Measurements from ENCODE around the gene CCNYL1. TPM values are rescaled to one million over a fixed set of nuclear protein-coding genes. Genes with fewer than 3 reads are reported as not detected.

CCNYL1 gene
- total RNA-seq (18.8 TPM), polyA plus RNA-seq (7.9 TPM)

DNA sequence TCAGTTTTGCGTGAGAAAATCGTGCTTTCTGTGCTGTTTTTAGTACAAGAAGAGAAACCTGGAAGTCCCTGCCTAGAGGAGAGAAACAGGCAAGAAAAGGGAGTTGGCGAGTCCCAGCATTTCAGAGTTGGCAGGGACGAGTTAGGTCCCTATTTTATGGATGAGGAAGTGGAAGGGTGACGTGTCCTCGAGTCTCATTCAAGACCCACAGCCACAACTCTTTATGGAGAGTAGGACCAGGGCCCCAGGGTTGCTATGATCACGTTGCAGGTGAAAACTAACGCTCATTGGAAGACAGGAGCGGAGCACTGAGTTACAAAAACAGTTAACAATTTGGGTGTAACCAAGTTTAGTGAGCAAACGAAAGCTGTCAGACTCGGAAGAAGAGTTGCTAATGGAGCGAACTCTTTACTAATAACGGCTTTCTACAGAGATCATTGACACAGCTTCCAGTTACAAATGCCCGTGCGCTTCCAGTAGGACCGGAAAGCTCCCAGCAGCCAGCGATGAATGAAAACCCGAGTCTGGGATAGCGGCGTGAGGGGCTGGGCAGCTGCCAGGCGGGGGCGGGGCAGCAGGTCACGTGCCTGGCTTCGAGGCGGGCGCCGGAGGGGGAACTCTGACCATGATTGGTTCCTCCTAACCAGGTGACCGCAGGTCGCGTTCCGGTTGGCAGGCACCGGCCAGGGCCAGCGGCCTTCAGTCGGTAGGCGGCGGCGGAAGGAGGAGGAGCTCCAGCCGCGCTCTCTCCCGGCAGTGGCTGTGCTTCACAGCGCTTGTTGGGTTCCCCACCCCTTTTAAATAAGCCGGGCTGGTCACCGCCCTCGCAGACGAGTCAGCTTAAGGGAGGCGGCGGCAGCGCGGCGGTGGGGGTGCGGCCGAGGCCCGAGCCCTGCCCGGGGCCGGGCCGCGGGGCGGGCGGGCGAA lies at the start of gene CCNYL1:
TSS of gene CCNYL1 (plus strand) at position 827 of the 927 bp plus-strand sequence. CDS start 257 bp downstream, outside the sequence.
- peak; percentile 92 for DNase-seq (ENCODE audit: extremely low spot score)
- under 1% methylated on average over 60 of the region's 60 CpGs for WGBS
- H3K36me3 ChIP-seq (ENCODE audit: insufficient read depth): no peaks in the 10 kb centered on the region
- peak within 1 kb of the TSS; percentile 53 for H3K27ac ChIP-seq (ENCODE audit: low read depth)
- peaks cover 3% of the 10 kb centered on the region for H3K4me1 ChIP-seq (ENCODE audit: insufficient read depth)
- peak within 1 kb of the TSS; percentile 73 for H3K4me3 ChIP-seq (ENCODE audit: low read depth, low read length)

DNA sequence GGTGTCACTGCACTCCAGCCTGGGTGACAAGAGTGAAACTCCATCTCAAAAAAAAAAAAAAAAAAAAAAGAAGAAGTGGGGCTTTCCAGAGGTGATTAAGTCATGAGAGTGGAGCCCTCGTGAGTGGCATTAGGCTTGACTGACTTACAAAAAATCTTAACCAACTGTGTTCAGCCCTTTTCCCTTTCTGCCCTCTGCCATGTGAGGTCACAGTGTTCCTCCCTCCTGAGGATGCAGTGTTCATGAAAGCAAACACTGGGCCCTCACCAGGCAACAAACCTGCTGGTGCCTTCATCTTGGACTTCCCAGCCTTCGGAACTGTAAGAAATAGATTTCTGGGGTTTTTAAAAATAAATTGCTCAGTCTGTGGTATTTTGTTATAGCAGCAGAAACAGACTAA lies 49.2 kb upstream of the CCNYL1 start:
- Histone ChIP-seq H3K4me3 (ENCODE audit: low read depth, low read length) (no peak overlapping the region), H3K36me3 (ENCODE audit: insufficient read depth) (no peaks in the 10 kb centered on the region), H3K4me1 (ENCODE audit: insufficient read depth) (no peaks in the 10 kb centered on the region), H3K27ac (ENCODE audit: low read depth) (no peak overlapping the region)
- DNase-seq (ENCODE audit: extremely low spot score): no peak
- WGBS: 79% methylated on average over 2 of the region's 2 CpGs

DNA sequence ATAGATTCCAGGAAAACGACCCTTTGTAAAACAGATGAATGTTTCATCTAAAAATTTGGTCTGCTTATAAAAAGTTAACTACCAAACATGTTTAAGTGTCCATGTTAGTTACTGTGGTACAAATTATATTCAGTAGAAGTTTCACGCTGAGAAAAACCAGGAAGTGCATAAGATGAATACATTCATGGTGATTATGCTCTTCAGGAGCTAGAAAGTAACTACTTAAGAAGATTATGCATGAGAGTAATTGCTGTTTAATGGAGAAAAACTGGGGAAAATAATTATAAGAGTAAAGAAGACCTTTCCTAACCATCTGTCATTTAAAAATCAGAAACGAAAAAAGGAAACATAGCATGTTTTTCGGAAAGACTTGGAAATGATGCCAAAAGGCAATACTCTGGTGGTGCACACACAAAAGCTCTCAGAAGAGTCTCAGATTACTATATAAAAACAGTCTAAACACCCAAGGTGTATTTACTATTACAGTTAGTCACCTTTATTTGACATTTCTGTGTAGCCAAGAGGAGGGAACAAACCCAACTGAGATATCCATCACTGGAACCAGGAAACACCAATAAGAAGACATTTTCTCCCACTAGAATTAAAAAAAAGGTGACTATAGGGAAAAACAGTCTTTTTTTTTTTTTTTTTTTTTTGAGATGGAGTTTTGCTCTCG lies 47.4 kb upstream of the CCNYL1 start:
- H3K27ac ChIP-seq (ENCODE audit: low read depth): no peak overlapping the region
- WGBS: 61% methylated on average over 5 of the region's 5 CpGs
- no peak overlapping the region for H3K4me3 ChIP-seq (ENCODE audit: low read depth, low read length)
- H3K4me1 ChIP-seq (ENCODE audit: insufficient read depth): no peaks in the 10 kb centered on the region
- no peaks in the 10 kb centered on the region for H3K36me3 ChIP-seq (ENCODE audit: insufficient read depth)
- no peak for DNase-seq (ENCODE audit: extremely low spot score)

DNA sequence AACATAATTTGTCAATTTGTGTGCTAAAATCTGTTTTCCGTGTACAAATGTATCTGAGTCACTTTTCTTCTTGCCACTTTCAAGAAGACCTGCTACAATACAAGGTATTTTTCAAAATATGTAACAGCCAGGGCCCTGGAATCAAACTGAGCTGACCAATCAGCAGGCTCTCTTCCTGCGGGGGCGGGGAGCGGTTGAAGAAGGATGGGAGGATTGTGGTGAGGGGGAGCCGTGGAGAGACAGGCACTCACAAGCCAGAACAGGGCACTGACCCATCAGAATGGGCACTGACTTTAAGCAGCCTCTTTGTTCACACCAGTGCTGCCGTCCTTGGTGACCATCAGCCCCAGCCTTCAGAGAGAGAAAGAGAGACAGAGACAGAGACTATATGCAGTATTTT lies 40.6 kb upstream of the CCNYL1 start:
- DNase-seq (ENCODE audit: extremely low spot score): no peak
- Histone ChIP-seq H3K4me3 (ENCODE audit: low read depth, low read length) (no peak overlapping the region), H3K36me3 (ENCODE audit: insufficient read depth) (no peaks in the 10 kb centered on the region), H3K27ac (ENCODE audit: low read depth) (no peak overlapping the region), H3K4me1 (ENCODE audit: insufficient read depth) (no peaks in the 10 kb centered on the region)
- 64% methylated on average over 6 of the region's 6 CpGs for WGBS

DNA sequence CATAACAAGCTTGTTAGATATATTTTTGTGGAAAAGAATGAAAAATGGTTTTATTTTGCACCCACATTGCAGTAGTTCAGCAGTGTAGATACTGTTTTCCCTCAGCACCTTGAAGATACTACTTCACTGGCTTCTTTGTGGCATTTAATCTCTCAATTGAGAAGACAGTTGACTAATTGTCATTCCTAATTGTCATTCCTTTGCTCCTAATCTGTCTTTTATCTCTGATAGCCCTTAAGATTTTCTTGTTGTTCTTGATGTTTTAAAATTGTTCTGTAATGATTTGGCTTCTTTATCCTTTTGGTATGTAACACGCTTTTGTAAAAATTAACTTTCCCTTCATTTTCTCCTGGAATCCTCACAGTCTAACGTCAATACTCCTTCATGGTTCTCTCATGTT lies 38.0 kb upstream of the CCNYL1 start:
- no peak overlapping the region for H3K4me3 ChIP-seq (ENCODE audit: low read depth, low read length)
- no peak overlapping the region for H3K27ac ChIP-seq (ENCODE audit: low read depth)
- 86% methylated on average over 2 of the region's 2 CpGs for WGBS
- no peaks in the 10 kb centered on the region for H3K36me3 ChIP-seq (ENCODE audit: insufficient read depth)
- no peak for DNase-seq (ENCODE audit: extremely low spot score)
- no peaks in the 10 kb centered on the region for H3K4me1 ChIP-seq (ENCODE audit: insufficient read depth)

DNA sequence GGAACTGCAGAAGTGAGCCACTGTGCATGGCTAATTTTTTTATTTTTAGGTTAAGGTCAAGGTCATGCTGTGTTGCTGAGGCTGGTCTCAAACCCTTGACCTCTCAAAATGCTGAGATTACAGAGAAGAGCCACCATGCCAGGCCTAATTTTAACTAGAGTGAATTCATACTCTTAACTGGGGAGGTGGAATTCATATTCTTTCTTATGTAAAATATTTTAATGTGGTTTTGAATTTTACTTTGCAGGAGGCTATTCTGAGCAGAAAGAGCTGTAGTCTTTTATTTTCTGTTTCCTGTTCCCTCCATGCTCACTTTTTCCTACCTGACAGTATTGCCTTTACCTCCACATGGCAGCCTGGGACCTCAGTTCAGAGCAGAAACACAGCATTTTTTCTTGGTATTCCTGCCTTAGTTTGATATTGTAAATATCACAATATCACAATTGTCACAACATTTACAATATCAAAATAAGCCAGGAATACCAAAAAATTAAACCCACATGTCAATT lies 37.1 kb upstream of the CCNYL1 start:
- H3K4me3 ChIP-seq (ENCODE audit: low read depth, low read length): no peak overlapping the region
- no peak for DNase-seq (ENCODE audit: extremely low spot score)
- H3K36me3 ChIP-seq (ENCODE audit: insufficient read depth): no peaks in the 10 kb centered on the region
- no peaks in the 10 kb centered on the region for H3K4me1 ChIP-seq (ENCODE audit: insufficient read depth)
- no peak overlapping the region for H3K27ac ChIP-seq (ENCODE audit: low read depth)

DNA sequence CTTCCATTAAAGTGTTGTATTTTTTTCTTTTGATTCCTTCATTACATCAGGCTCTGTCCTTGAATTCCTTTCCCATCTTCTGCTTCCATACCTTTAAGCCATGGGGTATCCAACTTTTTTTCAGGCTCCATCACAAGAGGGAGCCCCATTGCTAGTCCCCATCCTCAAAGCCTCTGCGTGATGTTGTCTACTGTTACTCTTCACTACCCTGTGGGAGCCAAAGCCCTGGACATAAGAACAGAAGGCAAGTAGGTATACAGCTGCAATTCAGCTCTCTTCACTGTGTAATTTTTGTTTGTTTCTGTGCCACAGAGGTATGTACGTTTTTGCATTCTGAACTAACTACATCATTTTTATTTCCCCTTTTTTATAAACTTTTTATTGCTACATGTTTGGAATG lies 36.6 kb upstream of the CCNYL1 start:
- Histone ChIP-seq H3K36me3 (ENCODE audit: insufficient read depth) (no peaks in the 10 kb centered on the region), H3K4me3 (ENCODE audit: low read depth, low read length) (no peak overlapping the region), H3K4me1 (ENCODE audit: insufficient read depth) (no peaks in the 10 kb centered on the region), H3K27ac (ENCODE audit: low read depth) (no peak overlapping the region)
- DNase-seq (ENCODE audit: extremely low spot score): no peak
- WGBS: 70% methylated on average over 2 of the region's 2 CpGs

DNA sequence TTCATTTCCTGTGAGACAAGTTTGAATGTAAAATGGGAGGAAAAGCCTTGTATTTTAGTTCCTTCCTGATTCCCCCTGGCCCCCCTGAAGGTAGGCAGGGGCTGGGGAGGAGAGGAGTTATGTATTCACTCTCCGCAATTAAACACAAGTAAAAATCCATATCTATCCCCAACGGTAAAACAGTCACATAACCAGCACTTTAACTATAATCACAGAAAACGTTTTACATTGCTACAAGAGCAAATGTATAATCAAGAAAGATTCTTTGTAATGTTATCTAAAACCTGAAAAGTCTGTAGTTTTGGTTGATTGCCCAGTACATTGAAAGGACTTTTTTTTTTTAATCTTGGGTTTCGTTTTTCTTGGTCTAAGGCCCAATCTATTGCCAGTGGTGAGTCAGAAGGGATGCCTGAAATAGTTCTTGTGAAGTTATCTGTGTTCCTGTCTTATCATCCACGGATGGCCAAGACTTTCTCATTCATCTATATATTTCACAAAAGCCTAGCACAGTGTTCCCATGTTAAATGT lies 34.5 kb upstream of the CCNYL1 start:
- Histone ChIP-seq H3K4me1 (ENCODE audit: insufficient read depth) (no peaks in the 10 kb centered on the region), H3K4me3 (ENCODE audit: low read depth, low read length) (no peak overlapping the region), H3K36me3 (ENCODE audit: insufficient read depth) (no peaks in the 10 kb centered on the region), H3K27ac (ENCODE audit: low read depth) (no peak overlapping the region)
- DNase-seq (ENCODE audit: extremely low spot score): peak; percentile 11
- 15% methylated on average over 5 of the region's 5 CpGs for WGBS

DNA sequence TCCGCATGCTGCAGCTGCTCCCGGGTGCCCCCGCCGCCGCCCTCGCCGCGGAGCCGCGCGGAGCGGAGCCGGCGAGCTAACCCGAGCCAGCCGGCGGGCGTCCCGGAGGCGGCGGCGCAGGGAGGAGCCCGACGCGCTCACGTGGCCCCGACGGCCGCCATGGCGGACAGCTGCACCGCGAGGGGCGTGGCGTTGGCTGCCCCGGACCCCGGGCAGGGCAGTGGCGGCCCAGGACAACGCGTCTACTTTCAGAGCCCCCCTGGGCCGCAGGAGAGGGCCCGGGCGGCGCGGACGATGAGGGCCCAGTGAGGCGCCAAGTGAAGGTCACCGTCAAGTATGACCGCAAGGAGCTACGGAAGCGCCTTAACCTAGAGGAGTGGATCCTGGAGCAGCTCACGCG lies 30.0 kb upstream of the CCNYL1 start:
- no peak for DNase-seq (ENCODE audit: extremely low spot score)
- H3K4me3 ChIP-seq (ENCODE audit: low read depth, low read length): peak overlapping the region; percentile 25
- H3K4me1 ChIP-seq (ENCODE audit: insufficient read depth): no peaks in the 10 kb centered on the region
- no peak overlapping the region for H3K27ac ChIP-seq (ENCODE audit: low read depth)
- no peaks in the 10 kb centered on the region for H3K36me3 ChIP-seq (ENCODE audit: insufficient read depth)
- 22% methylated on average over 52 of the region's 52 CpGs for WGBS

DNA sequence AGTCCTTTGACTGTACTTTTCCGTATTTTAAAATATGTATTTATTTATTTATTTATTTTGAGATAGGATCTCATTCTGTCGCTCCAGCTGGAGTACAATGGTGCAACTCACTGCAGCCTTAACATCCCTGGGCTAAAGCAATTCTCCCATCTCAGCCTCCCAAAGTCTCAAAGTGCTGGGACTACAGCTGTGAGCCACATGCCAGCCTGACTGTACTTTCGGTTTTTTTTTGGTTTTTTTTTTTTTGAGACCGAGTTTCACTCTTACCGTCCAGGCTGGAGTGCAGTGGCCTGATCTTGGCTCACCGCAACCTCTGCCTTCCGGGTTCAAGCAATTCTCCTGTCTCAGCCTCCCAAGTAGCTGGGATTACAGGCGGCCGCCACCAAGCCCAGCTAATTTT lies 28.9 kb upstream of the CCNYL1 start:
- no peak overlapping the region for H3K4me3 ChIP-seq (ENCODE audit: low read depth, low read length)
- no peaks in the 10 kb centered on the region for H3K36me3 ChIP-seq (ENCODE audit: insufficient read depth)
- no peak overlapping the region for H3K27ac ChIP-seq (ENCODE audit: low read depth)
- DNase-seq (ENCODE audit: extremely low spot score): no peak
- H3K4me1 ChIP-seq (ENCODE audit: insufficient read depth): no peaks in the 10 kb centered on the region
- 94% methylated on average over 9 of the region's 9 CpGs for WGBS

DNA sequence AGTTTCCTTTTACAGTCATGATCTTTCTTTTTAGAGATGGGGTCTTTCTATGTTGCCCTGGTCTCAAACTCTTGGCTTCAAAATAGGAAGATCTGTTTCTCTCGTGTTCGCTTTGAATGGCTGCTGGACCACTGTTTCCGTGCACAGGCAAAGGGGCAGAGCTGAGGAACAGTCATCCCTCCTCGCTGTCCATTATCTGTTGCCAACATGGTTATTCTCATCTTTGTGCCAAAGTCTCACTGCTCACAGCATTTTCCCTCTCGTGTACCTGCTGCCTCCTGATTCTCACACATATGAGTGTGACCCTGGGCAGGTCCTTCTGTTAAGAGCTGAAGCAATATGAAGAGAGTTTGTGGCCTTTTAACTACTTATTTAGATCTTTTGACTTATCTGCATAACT lies 28.0 kb upstream of the CCNYL1 start:
- H3K4me3 ChIP-seq (ENCODE audit: low read depth, low read length): no peak overlapping the region
- H3K27ac ChIP-seq (ENCODE audit: low read depth): no peak overlapping the region
- WGBS: 78% methylated on average over 5 of the region's 5 CpGs
- no peaks in the 10 kb centered on the region for H3K4me1 ChIP-seq (ENCODE audit: insufficient read depth)
- no peaks in the 10 kb centered on the region for H3K36me3 ChIP-seq (ENCODE audit: insufficient read depth)
- no peak for DNase-seq (ENCODE audit: extremely low spot score)

DNA sequence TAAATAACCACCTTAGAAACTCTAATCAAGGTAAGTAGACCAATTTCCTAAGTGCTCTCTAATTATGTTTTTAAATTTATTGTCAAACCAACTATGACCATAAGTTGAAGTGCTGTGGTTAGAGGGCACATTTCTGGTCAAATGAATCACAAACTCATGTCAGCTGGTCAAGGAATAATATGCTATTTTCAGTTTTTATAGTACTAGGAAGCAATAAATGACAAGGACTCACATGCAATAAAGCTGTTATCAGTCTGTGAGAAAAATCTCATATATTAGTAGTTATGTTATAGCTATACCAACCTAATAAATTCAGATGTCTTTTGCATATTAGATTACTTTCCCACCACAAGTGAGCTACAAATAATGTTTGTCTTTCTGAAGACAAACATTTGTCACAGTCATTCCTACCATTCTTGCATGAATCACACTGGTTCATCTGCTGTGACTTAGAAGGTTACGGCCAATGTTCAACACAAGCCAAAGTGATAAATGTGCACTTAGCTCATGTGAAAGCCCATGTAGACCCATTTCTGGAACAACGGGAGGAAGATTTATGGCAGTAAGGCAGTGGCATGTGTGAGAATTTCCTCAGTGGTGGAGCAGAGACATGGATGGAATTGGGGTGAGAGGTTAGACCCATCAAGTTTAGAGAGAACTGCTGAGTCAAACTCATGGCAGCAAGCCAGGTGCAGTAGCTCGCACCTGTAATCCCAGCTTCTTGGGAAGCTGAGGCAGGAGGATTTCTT lies 27.4 kb upstream of the CCNYL1 start:
- WGBS: 43% methylated on average over 3 of the region's 3 CpGs
- Histone ChIP-seq H3K27ac (ENCODE audit: low read depth) (no peak overlapping the region), H3K4me3 (ENCODE audit: low read depth, low read length) (no peak overlapping the region), H3K4me1 (ENCODE audit: insufficient read depth) (no peaks in the 10 kb centered on the region), H3K36me3 (ENCODE audit: insufficient read depth) (no peaks in the 10 kb centered on the region)
- DNase-seq (ENCODE audit: extremely low spot score): no peak

DNA sequence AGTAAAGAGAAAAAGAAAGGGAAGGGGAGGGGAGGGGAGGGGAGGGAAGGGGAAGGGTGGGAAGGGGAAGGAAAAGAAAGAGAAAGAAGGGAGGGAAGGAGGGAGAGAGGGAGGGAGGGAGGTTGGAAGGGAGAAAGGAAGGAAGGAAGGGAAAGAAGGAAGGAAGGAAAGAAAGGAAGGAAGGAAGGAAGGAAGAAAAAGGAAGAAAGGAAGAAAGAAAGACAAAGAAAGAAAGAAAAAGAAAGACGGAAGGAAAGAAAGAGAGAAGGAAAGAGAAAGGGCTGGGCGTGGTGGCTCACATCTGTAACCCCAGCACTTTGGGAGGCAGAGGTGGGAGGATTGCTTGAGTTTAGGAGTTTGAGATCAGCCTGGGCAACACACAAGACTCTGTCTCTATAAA lies 24.6 kb upstream of the CCNYL1 start:
- H3K4me1 ChIP-seq (ENCODE audit: insufficient read depth): no peaks in the 10 kb centered on the region
- no peak overlapping the region for H3K27ac ChIP-seq (ENCODE audit: low read depth)
- no peaks in the 10 kb centered on the region for H3K36me3 ChIP-seq (ENCODE audit: insufficient read depth)
- DNase-seq (ENCODE audit: extremely low spot score): no peak
- WGBS: 89% methylated on average over 2 of the region's 2 CpGs
- no peak overlapping the region for H3K4me3 ChIP-seq (ENCODE audit: low read depth, low read length)
